Measurements from ENCODE around the gene ANKS3. TPM values are rescaled to one million over a fixed set of nuclear protein-coding genes. Genes with fewer than 3 reads are reported as not detected.

Gene ANKS3
- total RNA-seq, 1 experiment from 2014 or later: 22.6 TPM

DNA sequence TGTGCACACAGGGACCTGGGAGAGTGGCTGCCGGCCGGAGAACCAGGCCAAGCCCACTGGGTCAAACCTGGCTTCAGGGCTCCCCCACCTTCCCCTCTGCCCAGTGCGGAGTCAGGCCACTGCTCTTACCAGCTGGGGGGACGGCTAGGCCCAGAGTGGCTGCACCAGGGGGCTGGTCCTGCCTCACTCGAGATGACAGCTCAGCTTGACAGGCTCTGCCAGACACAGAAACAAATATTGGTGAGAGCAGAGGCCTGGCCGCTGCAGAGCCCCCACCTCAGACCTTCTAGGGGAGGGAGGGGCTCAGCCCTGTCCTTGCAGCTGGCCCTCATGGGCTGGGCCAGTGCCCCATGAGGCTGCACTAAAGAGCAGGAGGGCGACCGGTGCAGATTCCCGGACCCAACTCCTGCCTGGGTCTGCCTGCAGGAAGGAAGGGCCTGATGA is 36.2 kb downstream of the ANKS3 start:
- H3K9me2 ChIP-seq (replicated peaks; ENCODE audit: low read length): no peaks in the 10 kb centered on the region
- H3K36me3 ChIP-seq (ENCODE audit: low read depth, low read length): no peaks in the 10 kb centered on the region; the same call in 1 of the 2 replicates
- H3K4me1 ChIP-seq (ENCODE audit: insufficient read depth, low read length): peaks cover 2% of the 10 kb centered on the region; the same call in 1 of the 2 replicates
- no peak for DNase-seq
- POLR2A ChIA-PET (ENCODE audit: unreplicated experiment): no interaction called here
- no peak overlapping the region for H3K27ac ChIP-seq (ENCODE audit: low read length)
- H2AFZ ChIP-seq (ENCODE audit: low read length): no peak overlapping the region
- CTCF ChIA-PET: no interaction called here
- no TSS peak for BruUV-seq (replicated peaks)
- H3K9ac ChIP-seq (ENCODE audit: low read length): no peak overlapping the region
- TF ChIP-seq, protein P1, sequence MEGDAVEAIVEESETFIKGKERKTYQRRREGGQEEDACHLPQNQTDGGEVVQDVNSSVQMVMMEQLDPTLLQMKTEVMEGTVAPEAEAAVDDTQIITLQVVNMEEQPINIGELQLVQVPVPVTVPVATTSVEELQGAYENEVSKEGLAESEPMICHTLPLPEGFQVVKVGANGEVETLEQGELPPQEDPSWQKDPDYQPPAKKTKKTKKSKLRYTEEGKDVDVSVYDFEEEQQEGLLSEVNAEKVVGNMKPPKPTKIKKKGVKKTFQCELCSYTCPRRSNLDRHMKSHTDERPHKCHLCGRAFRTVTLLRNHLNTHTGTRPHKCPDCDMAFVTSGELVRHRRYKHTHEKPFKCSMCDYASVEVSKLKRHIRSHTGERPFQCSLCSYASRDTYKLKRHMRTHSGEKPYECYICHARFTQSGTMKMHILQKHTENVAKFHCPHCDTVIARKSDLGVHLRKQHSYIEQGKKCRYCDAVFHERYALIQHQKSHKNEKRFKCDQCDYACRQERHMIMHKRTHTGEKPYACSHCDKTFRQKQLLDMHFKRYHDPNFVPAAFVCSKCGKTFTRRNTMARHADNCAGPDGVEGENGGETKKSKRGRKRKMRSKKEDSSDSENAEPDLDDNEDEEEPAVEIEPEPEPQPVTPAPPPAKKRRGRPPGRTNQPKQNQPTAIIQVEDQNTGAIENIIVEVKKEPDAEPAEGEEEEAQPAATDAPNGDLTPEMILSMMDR (conservative IDR thresholded peaks at IDR 0.05; ENCODE audit: low read depth, low read length): no peak
- no peak for TF ChIP-seq EZH2phosphoT487 (IDR thresholded peaks at IDR 0.05; ENCODE audit: borderline replicate concordance, low read length)
- TF ChIP-seq EZH2 (IDR thresholded peaks at IDR 0.05; ENCODE audit: low read length, unreplicated experiment): no peak
- H3K79me2 ChIP-seq (ENCODE audit: low read length): 0 out of 2 replicates have a peak, but pooled peaks cover 3% of the 10 kb centered on the region
- no peaks in the 10 kb centered on the region for H3F3A ChIP-seq (ENCODE audit: low read length, unreplicated experiment)
- H3K4me2 ChIP-seq (ENCODE audit: low read length): no peak overlapping the region
- no peak for ATAC-seq
- H4K20me1 ChIP-seq (ENCODE audit: low read length): no peaks in the 10 kb centered on the region
- intact Hi-C loops (cut with micrococcal nuclease): no loop called here
- no peaks in the 10 kb centered on the region for H3K9me3 ChIP-seq (ENCODE audit: low read length)
- H3K4me3 ChIP-seq (ENCODE audit: low read length): no peak overlapping the region
- no peaks in the 10 kb centered on the region for H3K27me3 ChIP-seq (ENCODE audit: low read length)

DNA sequence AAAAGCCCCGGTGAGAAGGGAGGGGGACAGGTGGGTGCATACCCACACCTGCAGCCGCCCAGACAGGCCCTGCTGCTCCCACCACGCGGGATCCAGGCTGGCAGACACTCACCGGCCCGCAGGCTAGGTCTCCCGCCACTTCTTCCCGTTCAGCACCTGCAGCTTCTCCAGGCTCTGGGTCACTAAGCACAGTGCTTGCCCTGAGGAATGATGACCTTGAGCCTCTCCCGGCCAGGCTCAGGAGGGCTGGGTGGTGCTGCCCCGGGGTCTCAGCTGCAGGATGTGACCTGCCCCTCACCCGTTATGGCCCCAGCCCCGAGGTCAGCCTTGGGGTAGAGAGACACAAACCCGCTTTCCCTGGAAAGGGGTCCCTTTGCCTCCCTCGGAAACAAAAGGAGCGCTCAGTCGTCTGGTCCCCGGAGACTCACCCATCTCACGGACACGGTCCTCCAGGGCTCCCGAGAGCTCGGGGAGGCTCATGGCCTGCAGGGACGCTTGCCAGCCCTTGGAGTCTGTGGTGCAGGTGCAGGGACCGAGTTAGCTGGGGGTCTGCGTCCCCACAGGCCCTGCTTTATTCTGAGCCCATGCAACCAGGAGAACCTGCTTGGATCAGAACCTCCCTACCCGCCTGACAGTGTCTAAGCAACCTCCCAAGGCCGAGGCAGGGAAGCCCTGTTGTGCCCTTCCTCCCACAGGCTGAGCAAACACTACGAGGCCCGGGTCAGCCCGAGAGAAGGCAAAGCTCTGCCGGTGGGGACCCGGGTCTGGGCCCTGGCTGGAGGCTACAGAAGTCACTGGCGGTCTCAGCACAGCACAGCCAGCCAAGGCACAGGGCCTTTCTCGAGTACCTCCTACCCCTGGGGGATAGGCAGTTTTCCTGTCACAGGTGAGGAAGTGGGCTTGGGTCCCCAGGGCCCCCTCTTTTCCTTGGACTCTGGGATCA is 36.9 kb downstream of the ANKS3 start:
- H3K79me2 ChIP-seq (ENCODE audit: low read length): 0 out of 2 replicates have a peak, but pooled peaks cover 3% of the 10 kb centered on the region
- ChIA-PET POLR2A (ENCODE audit: unreplicated experiment) (no interaction called here), CTCF (no interaction called here)
- no peak overlapping the region for H3K27ac ChIP-seq (ENCODE audit: low read length)
- H3K4me3 ChIP-seq (ENCODE audit: low read length): no peak overlapping the region
- no peaks in the 10 kb centered on the region; the same call in 1 of the 2 replicates for H3K36me3 ChIP-seq (ENCODE audit: low read depth, low read length)
- no TSS peak for BruUV-seq (replicated peaks)
- H2AFZ ChIP-seq (ENCODE audit: low read length): no peak overlapping the region
- no peaks in the 10 kb centered on the region for H3K27me3 ChIP-seq (ENCODE audit: low read length)
- TF ChIP-seq, protein P1 (conservative IDR thresholded peaks at IDR 0.05; ENCODE audit: low read depth, low read length): no peak
- no peak for TF ChIP-seq EZH2 (IDR thresholded peaks at IDR 0.05; ENCODE audit: low read length, unreplicated experiment)
- no peak for TF ChIP-seq EZH2phosphoT487 (IDR thresholded peaks at IDR 0.05; ENCODE audit: borderline replicate concordance, low read length)
- no peaks in the 10 kb centered on the region for H3K9me3 ChIP-seq (ENCODE audit: low read length)
- intact Hi-C loops (cut with micrococcal nuclease): no loop called here
- DNase-seq (no peak), ATAC-seq (no peak)
- H3K9ac ChIP-seq (ENCODE audit: low read length): no peak overlapping the region
- H3K9me2 ChIP-seq (replicated peaks; ENCODE audit: low read length): no peaks in the 10 kb centered on the region
- peaks cover 5% of the 10 kb centered on the region; the same call in 1 of the 2 replicates for H3K4me1 ChIP-seq (ENCODE audit: insufficient read depth, low read length)
- H4K20me1 ChIP-seq (ENCODE audit: low read length): no peaks in the 10 kb centered on the region
- no peaks in the 10 kb centered on the region for H3F3A ChIP-seq (ENCODE audit: low read length, unreplicated experiment)
- H3K4me2 ChIP-seq (ENCODE audit: low read length): no peak overlapping the region

All from PC-3 (cell line).